GM12891 (cell line): ENCODE data around the gene IZUMO4.

Source experiments
- POLR2A ChIP-seq: IDR thresholded peaks from 2 replicates; pipeline ENCODE4 v1.6.1; 2011; ENCODE audit warnings: low read depth, low read length, control low read depth
- POLR2AphosphoS5 ChIP-seq: IDR thresholded peaks from 2 replicates; pipeline ENCODE4 v1.6.1; 2011; ENCODE audit warnings: low read depth, low read length, control low read depth
- POU2F2 ChIP-seq: IDR thresholded peaks from 2 replicates; pipeline ENCODE4 v1.6.1; 2011; ENCODE audit warnings: low read depth, mild to moderate bottlenecking, control low read depth, low read length, moderate library complexity
- SPI1 ChIP-seq: IDR thresholded peaks from 2 replicates; pipeline ENCODE4 v1.6.1; 2011; ENCODE audit warnings: low read depth, low read length, control low read depth
- TAF1 ChIP-seq: IDR thresholded peaks from 2 replicates; pipeline ENCODE4 v1.6.1; 2011; ENCODE audit warnings: low read depth, low read length, control low read depth

GRCh38 chr19:2132191-2132590, 35.5 kb downstream of the IZUMO4 start:
- TF ChIP-seq POLR2A (no peak), POLR2AphosphoS5 (no peak), TAF1 (no peak), POU2F2 (no peak), SPI1 (no peak)
